Islet of Langerhans (tissue), 1 donor: ENCODE results near the gene WFIKKN1.

Experiments
- FAIRE-seq: peaks from one replicate; lab custom pipeline; 2011; peaks lifted over from hg19 to GRCh38; lab: Jason Lieb, UNC

Gene WFIKKN1

GRCh38 chr16:658679-659571 lies 28.1 kb downstream of the WFIKKN1 start:
- no peak for FAIRE-seq

GRCh38 chr16:659618-660017 lies 28.8 kb downstream of the WFIKKN1 start:
- FAIRE-seq = no peak

GRCh38 chr16:660132-660458 lies 29.3 kb downstream of the WFIKKN1 start:
- no peak for FAIRE-seq

GRCh38 chr16:660459-661183 lies 29.8 kb downstream of the WFIKKN1 start:
- FAIRE-seq = no peak

GRCh38 chr16:661184-661821 lies 30.5 kb downstream of the WFIKKN1 start:
- FAIRE-seq = no peak

- FAIRE-seq = no peak
These were observed 31.3 kb downstream of the WFIKKN1 start for GRCh38 chr16:662095-662494.

GRCh38 chr16:662597-662996 lies 31.8 kb downstream of the WFIKKN1 start:
- no peak for FAIRE-seq

- no peak for FAIRE-seq
These were observed 35.8 kb downstream of the WFIKKN1 start for GRCh38 chr16:666572-666971.

GRCh38 chr16:667113-667779 lies 36.5 kb downstream of the WFIKKN1 start:
- FAIRE-seq = no peak

- no peak for FAIRE-seq
These were observed 37.2 kb downstream of the WFIKKN1 start, which contains the start of gene RHOT2 for GRCh38 chr16:667780-668518. Gene RHOT2, plus strand, starts transcription at chr16:668132. Its CDS starts 68 bp downstream, at chr16:668200.

GRCh38 chr16:668519-669171 lies 37.9 kb downstream of the WFIKKN1 start:
- FAIRE-seq = no peak

- no peak for FAIRE-seq
These were observed 38.9 kb downstream of the WFIKKN1 start for GRCh38 chr16:669666-670065.

GRCh38 chr16:670485-671352 lies 39.9 kb downstream of the WFIKKN1 start:
- FAIRE-seq = no peak

- no peak for FAIRE-seq
These were observed 40.8 kb downstream of the WFIKKN1 start for GRCh38 chr16:671353-672131.

- FAIRE-seq = no peak
These were observed 41.6 kb downstream of the WFIKKN1 start for GRCh38 chr16:672371-672770.

- FAIRE-seq = no peak
These were observed 42.1 kb downstream of the WFIKKN1 start for GRCh38 chr16:672851-673250.

- no peak for FAIRE-seq
These were observed 42.7 kb downstream of the WFIKKN1 start for GRCh38 chr16:673399-673991.

GRCh38 chr16:674214-674881 lies 43.6 kb downstream of the WFIKKN1 start:
- no peak for FAIRE-seq
